Colonic mucosa (tissue), 4 donors: ENCODE measurements around the gene PCDHGA9. TPM values are rescaled to one million over a fixed set of nuclear protein-coding genes. Genes with fewer than 3 reads are reported as not detected.
"Not testable (repeated sequence)": the region's sequence is repeated elsewhere in the genome, so short reads cannot be mapped to it uniquely, and the experiment has no call there.

ENCODE experiments used
- DNase-seq: peaks from one replicate; pipeline ENCODE4 v3.0.0-alpha.2; 2020
- H3K27ac ChIP-seq: fragments of 200-600 bp; one replicate; pipeline ENCODE4 v1.8.0; 2021
- H3K27me3 ChIP-seq: fragments of 200-600 bp; one replicate; pipeline ENCODE4 v1.8.0; 2021
- H3K36me3 ChIP-seq: fragments of 200-600 bp; one replicate; pipeline ENCODE4 v1.8.0; 2021
- H3K4me1 ChIP-seq: fragments of 200-600 bp; one replicate; pipeline ENCODE4 v1.8.0; 2021; ENCODE audit warnings: mild to moderate bottlenecking
- H3K4me3 ChIP-seq: fragments of 200-600 bp; one replicate; pipeline ENCODE4 v1.8.0; 2021
- H3K9ac ChIP-seq, 2 donors: one replicate each; pipeline ENCODE4 v1.7.0; 2013; ENCODE audit warnings: control low read depth in 2 of 2, low read depth in 2 of 2, low read length in 2 of 2
- H3K9me3 ChIP-seq: fragments of 200-600 bp; one replicate; pipeline ENCODE4 v1.8.0; 2021
- intact Hi-C: fragments of 100-400 bp; cut with DNase I; formaldehyde crosslinking; loops from one replicate; pipeline ENCODE4 v1.14.1; 2022
- total RNA-seq, 2 donors: library from RNA; stranded (reverse); fragmentation: NEBNext Ultra II Directional in 1 of 2; extraction: Animal tissue kit (Norgen Biotek cat#: 25700) in 1 of 2; gene quantifications; one replicate each; pipeline ENCODE4 v1.2.1, GENCODE V29; 2021
- TF ChIP-seq, protein P1 (sequence below): fragments of 200-600 bp; IDR thresholded peaks from one replicate; pipeline ENCODE4 v1.8.0; 2022; ENCODE audit warnings: antibody characterized with exemption, mild to moderate bottlenecking
- donor health status: healthy.
- donor health status: DM: no; HTN: no; CAD: no.
- donor health status: DM: no; HTN: no; CAD: no.

PCDHGA9 gene
- total RNA-seq, 2 donors from 2014 or later: 1.1 to 2.2 TPM

DNA sequence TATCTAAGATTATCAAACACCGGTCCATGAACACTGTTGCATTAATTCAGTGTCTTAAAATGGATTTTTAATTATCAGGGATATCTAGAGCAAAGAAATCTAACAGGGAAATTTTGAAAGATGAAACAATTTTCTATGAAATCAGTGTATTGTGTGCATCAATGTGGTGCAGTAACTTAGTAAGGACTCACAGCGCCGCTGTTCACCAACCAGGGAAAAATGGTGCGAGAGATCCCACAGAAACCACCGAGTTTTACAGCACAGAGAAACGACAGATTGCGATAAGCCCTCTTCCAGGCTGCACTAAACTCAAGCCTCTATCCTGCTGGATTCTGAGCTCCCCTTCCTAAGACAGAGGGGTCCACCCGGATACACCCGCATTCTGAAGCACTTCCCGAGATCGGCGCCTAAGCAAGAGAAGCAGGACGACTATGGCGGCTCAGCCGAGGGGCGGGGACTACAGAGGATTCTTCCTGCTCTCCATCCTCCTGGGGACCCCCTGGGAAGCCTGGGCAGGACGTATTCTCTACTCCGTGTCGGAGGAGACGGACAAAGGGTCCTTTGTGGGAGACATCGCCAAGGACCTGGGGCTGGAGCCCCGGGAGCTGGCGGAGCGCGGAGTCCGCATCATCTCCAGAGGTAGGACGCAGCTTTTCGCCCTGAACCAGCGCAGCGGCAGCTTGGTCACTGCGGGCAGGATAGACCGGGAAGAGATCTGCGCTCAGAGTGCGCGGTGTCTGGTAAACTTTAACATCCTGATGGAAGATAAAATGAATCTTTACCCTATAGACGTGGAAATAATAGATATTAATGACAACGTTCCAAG, 19.9 kb upstream of the PCDHGA9 start, which contains the start of gene PCDHGA7:
PCDHGA7 (plus strand) TSS at position 274 of the 826 bp plus-strand sequence; CDS start at position 432, 158 bp downstream.
- Histone ChIP-seq H3K4me3 (peak within 1 kb of the TSS; percentile 21), H3K4me1 (no peaks in the 10 kb centered on the region), H3K9ac (no peak within 1 kb of the TSS), H3K27me3 (no peaks in the 10 kb centered on the region), H3K9me3 (peaks cover 3% of the 10 kb centered on the region), H3K27ac (no peak within 1 kb of the TSS), H3K36me3 (no peaks in the 10 kb centered on the region)
- no peak for DNase-seq
- intact Hi-C loops: no loop called here
- TF ChIP-seq, protein P1, sequence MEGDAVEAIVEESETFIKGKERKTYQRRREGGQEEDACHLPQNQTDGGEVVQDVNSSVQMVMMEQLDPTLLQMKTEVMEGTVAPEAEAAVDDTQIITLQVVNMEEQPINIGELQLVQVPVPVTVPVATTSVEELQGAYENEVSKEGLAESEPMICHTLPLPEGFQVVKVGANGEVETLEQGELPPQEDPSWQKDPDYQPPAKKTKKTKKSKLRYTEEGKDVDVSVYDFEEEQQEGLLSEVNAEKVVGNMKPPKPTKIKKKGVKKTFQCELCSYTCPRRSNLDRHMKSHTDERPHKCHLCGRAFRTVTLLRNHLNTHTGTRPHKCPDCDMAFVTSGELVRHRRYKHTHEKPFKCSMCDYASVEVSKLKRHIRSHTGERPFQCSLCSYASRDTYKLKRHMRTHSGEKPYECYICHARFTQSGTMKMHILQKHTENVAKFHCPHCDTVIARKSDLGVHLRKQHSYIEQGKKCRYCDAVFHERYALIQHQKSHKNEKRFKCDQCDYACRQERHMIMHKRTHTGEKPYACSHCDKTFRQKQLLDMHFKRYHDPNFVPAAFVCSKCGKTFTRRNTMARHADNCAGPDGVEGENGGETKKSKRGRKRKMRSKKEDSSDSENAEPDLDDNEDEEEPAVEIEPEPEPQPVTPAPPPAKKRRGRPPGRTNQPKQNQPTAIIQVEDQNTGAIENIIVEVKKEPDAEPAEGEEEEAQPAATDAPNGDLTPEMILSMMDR: no peak

DNA sequence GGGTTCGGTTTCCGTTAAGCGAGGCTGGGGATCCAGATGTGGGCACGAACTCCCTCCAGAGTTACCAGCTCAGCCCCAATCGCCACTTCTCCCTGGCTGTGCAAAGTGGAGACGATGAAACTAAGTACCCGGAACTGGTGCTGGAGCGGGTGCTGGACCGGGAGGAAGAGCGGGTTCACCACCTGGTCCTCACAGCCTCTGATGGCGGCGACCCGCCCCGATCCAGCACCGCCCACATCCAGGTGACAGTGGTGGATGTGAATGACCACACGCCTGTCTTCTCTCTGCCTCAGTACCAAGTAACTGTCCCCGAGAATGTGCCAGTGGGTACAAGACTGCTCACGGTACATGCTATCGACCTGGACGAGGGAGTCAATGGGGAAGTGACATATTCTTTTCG, 19.2 kb upstream of the PCDHGA9 start:
- H3K4me3 ChIP-seq: no peak overlapping the region
- peaks cover 3% of the 10 kb centered on the region for H3K9me3 ChIP-seq
- TF ChIP-seq, protein P1: no peak
- H3K9ac ChIP-seq: no peak overlapping the region
- intact Hi-C loops: no loop called here
- H3K36me3 ChIP-seq: no peaks in the 10 kb centered on the region
- no peak overlapping the region for H3K27ac ChIP-seq
- H3K27me3 ChIP-seq: no peaks in the 10 kb centered on the region
- DNase-seq: no peak
- no peaks in the 10 kb centered on the region for H3K4me1 ChIP-seq

DNA sequence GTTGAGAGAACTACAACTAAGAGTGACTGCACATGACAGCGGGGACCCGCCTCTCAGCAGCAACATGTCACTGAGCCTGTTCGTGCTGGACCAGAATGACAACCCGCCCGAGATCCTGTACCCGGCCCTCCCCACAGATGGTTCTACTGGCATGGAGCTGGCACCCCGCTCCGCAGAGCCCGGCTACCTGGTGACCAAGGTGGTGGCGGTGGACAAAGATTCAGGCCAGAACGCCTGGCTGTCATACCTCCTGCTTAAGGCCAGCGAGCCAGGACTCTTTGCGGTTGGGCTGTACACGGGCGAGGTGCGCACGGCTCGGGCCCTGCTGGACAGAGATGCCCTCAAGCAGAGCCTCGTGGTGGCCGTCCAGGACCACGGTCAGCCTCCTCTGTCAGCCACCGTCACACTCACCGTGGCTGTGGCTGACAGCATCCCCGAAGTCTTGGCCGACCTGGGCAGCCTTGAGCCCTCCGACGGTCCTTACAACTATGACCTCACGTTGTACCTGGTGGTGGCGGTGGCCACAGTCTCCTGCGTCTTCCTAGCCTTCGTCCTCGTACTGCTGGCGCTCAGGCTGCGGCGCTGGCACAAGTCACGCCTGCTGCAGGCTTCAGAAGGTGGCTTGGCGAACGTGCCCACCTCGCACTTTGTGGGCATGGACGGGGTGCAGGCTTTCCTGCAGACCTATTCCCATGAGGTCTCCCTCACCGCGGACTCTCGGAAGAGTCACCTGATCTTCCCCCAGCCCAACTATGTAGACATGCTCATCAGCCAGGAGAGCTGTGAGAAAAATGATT, 17.9 kb upstream of the PCDHGA9 start:
- no peak overlapping the region for H3K9ac ChIP-seq
- H3K36me3 ChIP-seq: no peaks in the 10 kb centered on the region
- intact Hi-C loops: no loop called here
- no peak overlapping the region for H3K27ac ChIP-seq
- no peak for DNase-seq
- H3K4me1 ChIP-seq: no peaks in the 10 kb centered on the region
- H3K27me3 ChIP-seq: no peaks in the 10 kb centered on the region
- no peak overlapping the region for H3K4me3 ChIP-seq
- TF ChIP-seq, protein P1: no peak
- peaks cover 3% of the 10 kb centered on the region for H3K9me3 ChIP-seq

DNA sequence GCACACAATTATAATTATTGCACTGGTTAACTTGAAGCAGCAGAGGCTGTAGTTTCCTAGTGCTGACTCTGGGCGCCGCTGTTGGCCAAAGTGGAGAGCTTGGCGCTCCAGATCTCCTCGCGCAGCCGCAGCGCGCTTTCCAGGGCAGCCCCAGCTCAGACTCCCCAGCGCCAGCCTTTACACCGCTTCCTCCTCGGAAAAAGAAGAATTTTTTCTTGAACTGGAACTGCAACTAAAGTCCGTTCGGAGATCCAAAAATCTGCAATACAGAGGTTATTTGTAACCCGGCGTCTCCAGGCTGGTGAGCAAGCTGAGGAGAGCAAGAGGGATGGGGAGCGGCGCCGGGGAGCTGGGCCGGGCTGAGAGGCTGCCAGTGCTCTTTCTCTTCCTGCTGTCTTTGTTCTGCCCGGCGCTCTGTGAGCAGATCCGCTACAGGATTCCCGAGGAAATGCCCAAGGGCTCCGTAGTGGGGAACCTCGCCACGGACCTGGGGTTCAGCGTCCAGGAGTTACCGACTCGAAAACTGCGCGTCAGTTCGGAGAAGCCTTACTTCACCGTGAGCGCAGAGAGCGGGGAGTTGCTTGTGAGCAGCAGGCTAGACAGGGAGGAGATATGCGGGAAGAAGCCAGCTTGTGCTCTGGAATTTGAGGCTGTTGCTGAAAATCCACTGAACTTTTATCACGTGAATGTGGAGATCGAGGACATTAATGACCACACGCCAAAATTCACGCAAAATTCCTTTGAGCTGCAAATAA, 14.8 kb upstream of the PCDHGA9 start, which contains the start of gene PCDHGB4:
PCDHGB4 (plus strand) TSS at position 142 of the 755 bp plus-strand sequence; CDS start at position 329, 187 bp downstream.
- H3K9me3 ChIP-seq, H3K9ac ChIP-seq, DNase-seq, H3K36me3 ChIP-seq, H3K27ac ChIP-seq, H3K4me1 ChIP-seq, intact Hi-C loops, H3K4me3 ChIP-seq, H3K27me3 ChIP-seq: not testable (repeated sequence)

- TF ChIP-seq, protein P1: no peak
- H3K4me3 ChIP-seq: no peak overlapping the region
- peaks cover 3% of the 10 kb centered on the region for H3K9me3 ChIP-seq
- no peaks in the 10 kb centered on the region for H3K36me3 ChIP-seq
- H3K27me3 ChIP-seq: no peaks in the 10 kb centered on the region
- no peak overlapping the region for H3K27ac ChIP-seq
- no peak for DNase-seq
- intact Hi-C loops: no loop called here
- no peaks in the 10 kb centered on the region for H3K4me1 ChIP-seq
- no peak overlapping the region for H3K9ac ChIP-seq
Observed at GRCh38 chr5:141388661-141389060, 13.9 kb upstream of the PCDHGA9 start.
